Thyroid gland (tissue), 4 donors: ENCODE data around the gene HEPACAM. TPM values are rescaled to one million over a fixed set of nuclear protein-coding genes. Genes with fewer than 3 reads are reported as not detected.

Experiments used
- DNase-seq, 2 donors: peaks; one replicate each; pipeline ENCODE4 v3.0.0-alpha.2; 2019
- H3K27ac ChIP-seq, 3 donors: fragments of 200-600 bp; sonication (generic); 1 replicate in 2 of 3; 2 replicates in 1 of 3; pipeline ENCODE4 v1.5.1; 2016 to 2019; ENCODE audit warnings: mild to moderate bottlenecking in 1 of 3, moderate library complexity in 1 of 3
- H3K27me3 ChIP-seq: fragments of 200-600 bp; sonication (generic); one replicate; pipeline ENCODE4 v1.5.1; 2019
- H3K36me3 ChIP-seq, 2 donors: fragments of 200-600 bp; sonication (generic); one replicate each; pipeline ENCODE4 v1.5.1; 2016 to 2019
- H3K4me1 ChIP-seq, 2 donors: fragments of 200-600 bp; sonication (generic); one replicate each; pipeline ENCODE4 v1.5.1; 2017 to 2019
- H3K4me3 ChIP-seq, 3 donors: fragments of 200-600 bp; sonication (generic); replicated peaks in 1 of 3; 1 replicate in 2 of 3; 2 replicates in 1 of 3; pipeline ENCODE4 v1.5.1; 2016; ENCODE audit warnings: mild to moderate bottlenecking in 1 of 3
- H3K9me3 ChIP-seq: fragments of 200-600 bp; sonication (generic); one replicate; pipeline ENCODE4 v1.5.1; 2017
- CTCF ChIP-seq, 6 experiments: fragments of 200-600 bp in 3 of 6; fragments of 450-650 bp in 3 of 6; sonication (generic) in 3 of 6; IDR thresholded peaks; one replicate each; pipeline ENCODE4 v1.5.1; 2016 to 2019; ENCODE audit warnings: antibody characterized with exemption in 6 of 6, mild to moderate bottlenecking in 2 of 6, inconsistent platforms in 1 of 6, moderate library complexity in 1 of 6
- POLR2A ChIP-seq, 2 donors: fragments of 450-650 bp; IDR thresholded peaks; one replicate each; pipeline ENCODE4 v1.6.1; 2017; ENCODE audit warnings: antibody characterized with exemption in 2 of 2, mild to moderate bottlenecking in 2 of 2, moderate library complexity in 1 of 2
- WGBS, 2 donors: methylation state at CpG; one replicate each; pipeline ENCODE4 v1.1.5; 2017; 5-methylcytosine and 5-hydroxymethylcytosine counted together
- intact Hi-C: fragments of 100-400 bp; cut with DNase I; formaldehyde crosslinking; loops from one replicate; pipeline ENCODE4 v1.15.1; 2023
- total RNA-seq, 4 donors: library from RNA; depleted of rRNA; stranded (reverse); fragments of >200 nt; gene quantifications; one replicate each; pipeline ENCODE4 v1.2.3, GENCODE V29; 2016

The HEPACAM gene
- total RNA-seq, 4 donors from 2014 or later = 0.27 to 1.1 (median 0.45) TPM; not detected in 1

GRCh38 chr11:124920356-124920755, 15.5 kb downstream of the HEPACAM start:
- Histone ChIP-seq H3K36me3 (no peaks in the 10 kb centered on the region), H3K4me1 (peaks cover 0 to 5% of the 10 kb centered on the region in 2 donors), H3K27ac (peak overlapping the region in 1 of 3 donors; percentile 55), H3K27me3 (no peaks in the 10 kb centered on the region), H3K4me3 (no peak overlapping the region), H3K9me3 (no peaks in the 10 kb centered on the region)
- TF ChIP-seq CTCF (IDR thresholded peaks at IDR 0.05) (no peak), POLR2A (IDR thresholded peaks at IDR 0.05) (no peak)
- 95 to 97% methylated on average over 5 of the region's 5 CpGs for WGBS, 2 donors
- DNase-seq = no peak
- intact Hi-C loops = no loop called here

DNA sequence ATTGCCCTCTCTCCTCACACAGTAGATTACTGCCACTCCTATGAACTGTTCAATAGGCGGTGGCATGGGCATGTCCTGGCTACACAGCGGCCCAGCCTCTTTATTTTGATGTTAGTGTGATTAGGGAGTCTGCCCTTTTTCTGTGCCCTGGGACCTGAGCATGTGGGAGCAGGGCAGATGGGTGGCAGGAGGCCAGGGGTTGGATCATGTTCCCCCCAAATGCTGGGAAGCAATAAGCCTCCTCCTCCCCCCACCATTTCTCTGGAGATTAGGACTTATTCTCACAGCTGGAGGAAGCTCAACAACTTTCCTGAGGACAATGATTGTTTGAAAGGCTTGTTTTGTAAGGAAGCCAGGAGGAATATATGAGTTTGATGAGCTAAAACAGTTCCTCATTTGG, 15.9 kb downstream of the HEPACAM start:
- TF ChIP-seq CTCF (IDR thresholded peaks at IDR 0.05) = no peak
- no peak overlapping the region for H3K27ac ChIP-seq
- H3K4me1 ChIP-seq = peaks cover 0 to 5% of the 10 kb centered on the region in 2 donors
- no peak for DNase-seq
- H3K4me3 ChIP-seq = no peak overlapping the region
- H3K9me3 ChIP-seq = no peaks in the 10 kb centered on the region
- no peaks in the 10 kb centered on the region for H3K36me3 ChIP-seq
- no peaks in the 10 kb centered on the region for H3K27me3 ChIP-seq
- intact Hi-C loops = no loop called here
- WGBS, 2 donors = 97 to 100% methylated on average over 2 of the region's 2 CpGs

DNA sequence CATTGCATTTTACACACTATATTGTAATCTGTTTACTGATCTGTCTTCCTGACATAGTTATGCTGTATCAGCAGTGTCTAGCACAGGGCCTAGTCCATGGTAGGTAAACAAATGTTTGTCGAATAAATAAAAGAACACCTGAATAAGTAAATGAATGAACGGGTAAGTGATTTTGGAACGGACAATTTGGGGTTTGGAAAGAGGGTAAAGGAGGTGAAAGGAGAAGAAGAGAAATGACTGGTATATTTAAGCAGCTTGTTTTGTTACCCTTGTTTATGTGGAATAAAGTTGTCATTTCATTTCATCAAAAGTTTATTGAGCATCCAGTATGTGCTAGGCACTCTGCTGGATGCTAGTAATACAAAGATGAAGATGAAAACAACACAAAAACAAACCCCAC, 16.9 kb downstream of the HEPACAM start, which contains the start of gene HEPN1:
Gene HEPN1 (plus strand): TSS at position 301 of the 400 bp plus-strand sequence.
- intact Hi-C loops = no loop called here
- no peak for DNase-seq
- no peaks in the 10 kb centered on the region for H3K9me3 ChIP-seq
- no peaks in the 10 kb centered on the region for H3K36me3 ChIP-seq
- no peak within 1 kb of the TSS for H3K27ac ChIP-seq
- no peak within 1 kb of the TSS for H3K4me3 ChIP-seq
- peaks cover 0 to 5% of the 10 kb centered on the region in 2 donors for H3K4me1 ChIP-seq
- 86 to 89% methylated on average over 3 of the region's 3 CpGs for WGBS, 2 donors
- no peaks in the 10 kb centered on the region for H3K27me3 ChIP-seq
- no peak for TF ChIP-seq POLR2A (IDR thresholded peaks at IDR 0.05)
- no peak for TF ChIP-seq CTCF (IDR thresholded peaks at IDR 0.05)

DNA sequence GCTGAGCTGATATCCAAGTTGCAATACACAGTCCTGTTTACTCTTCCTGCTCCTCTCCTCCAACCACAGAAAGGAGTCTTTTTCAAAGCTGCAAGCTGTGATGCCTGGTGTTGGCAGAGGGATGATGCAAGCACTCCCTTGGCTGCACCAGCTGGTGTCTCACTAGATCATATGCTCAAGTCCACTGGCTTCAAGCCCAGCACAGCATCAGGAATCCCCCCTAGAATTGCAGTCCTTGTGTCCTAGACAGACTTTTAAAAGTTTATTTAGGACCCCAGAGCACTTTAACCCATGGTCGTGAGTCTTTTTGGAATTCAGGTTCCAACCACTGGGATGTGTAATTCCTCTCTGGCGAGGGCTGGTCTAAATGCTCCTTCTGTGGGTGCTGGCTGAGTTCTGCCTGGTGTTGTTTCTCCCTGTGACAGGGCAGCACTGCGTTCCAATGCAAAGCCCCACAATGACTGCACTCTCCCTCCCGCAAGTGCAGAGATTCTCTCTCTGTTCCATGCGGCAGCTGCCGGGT, 18.7 kb downstream of the HEPACAM start:
- DNase-seq = no peak
- H3K27ac ChIP-seq = no peak overlapping the region
- 80 to 81% methylated on average over 4 of the region's 6 CpGs for WGBS, 2 donors

DNA sequence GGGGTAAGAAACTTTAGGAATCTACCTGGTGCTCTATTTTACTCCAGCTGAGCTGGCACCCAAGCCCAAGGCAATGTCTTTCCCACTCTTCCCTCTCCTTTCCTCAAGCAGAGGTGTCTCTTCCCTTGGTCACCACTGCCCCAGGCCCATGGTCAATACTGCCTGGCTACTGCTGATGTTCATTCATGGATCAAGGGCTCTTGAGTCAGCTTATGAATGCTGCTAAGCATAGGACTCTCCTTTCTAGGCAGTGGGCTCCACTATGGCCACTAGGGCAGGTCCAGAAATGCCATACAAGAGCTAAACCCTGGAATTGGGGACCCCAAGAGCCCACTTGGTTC, 19.5 kb downstream of the HEPACAM start:
- no peak overlapping the region for H3K27ac ChIP-seq
- peaks cover 0 to 5% of the 10 kb centered on the region in 2 donors for H3K4me1 ChIP-seq
- H3K4me3 ChIP-seq = no peak overlapping the region
- no peaks in the 10 kb centered on the region for H3K36me3 ChIP-seq
- DNase-seq = no peak
- H3K9me3 ChIP-seq = no peaks in the 10 kb centered on the region
- intact Hi-C loops = no loop called here
- TF ChIP-seq POLR2A (IDR thresholded peaks at IDR 0.05) (no peak), CTCF (IDR thresholded peaks at IDR 0.05) (no peak)
- no peaks in the 10 kb centered on the region for H3K27me3 ChIP-seq

More for the DNA sequence above, 18.7 kb downstream of the HEPACAM start:
- Histone ChIP-seq H3K27me3 (no peaks in the 10 kb centered on the region), H3K36me3 (no peaks in the 10 kb centered on the region), H3K4me3 (no peak overlapping the region), H3K9me3 (no peaks in the 10 kb centered on the region), H3K4me1 (peaks cover 0 to 5% of the 10 kb centered on the region in 2 donors)
- TF ChIP-seq CTCF (IDR thresholded peaks at IDR 0.05) (no peak), POLR2A (IDR thresholded peaks at IDR 0.05) (no peak)
- intact Hi-C loops = no loop called here
